ENCODE measurements around the gene LIMD2.

The LIMD2 gene

DNA sequence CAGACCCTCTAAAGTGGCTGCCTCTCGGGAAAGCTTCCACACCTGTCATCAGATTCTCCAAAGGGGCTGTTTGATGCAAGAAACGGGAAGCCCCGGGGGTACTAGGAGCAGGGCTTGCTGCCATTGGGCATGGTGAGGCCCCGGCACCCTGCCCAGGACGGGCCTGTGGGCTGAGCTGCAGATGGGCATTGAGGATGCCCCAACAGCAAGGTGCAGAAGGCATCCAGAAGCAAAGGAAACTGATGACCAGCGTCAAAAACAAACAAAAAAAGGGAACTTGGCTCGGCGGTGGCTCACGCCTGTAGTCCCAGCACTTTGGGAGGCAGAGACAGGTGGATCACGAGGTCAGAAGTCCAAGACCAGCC, 1.5 kb upstream of the LIMD2 start:
- no peak for DNase-seq (ENCODE audit: low spot score)

DNA sequence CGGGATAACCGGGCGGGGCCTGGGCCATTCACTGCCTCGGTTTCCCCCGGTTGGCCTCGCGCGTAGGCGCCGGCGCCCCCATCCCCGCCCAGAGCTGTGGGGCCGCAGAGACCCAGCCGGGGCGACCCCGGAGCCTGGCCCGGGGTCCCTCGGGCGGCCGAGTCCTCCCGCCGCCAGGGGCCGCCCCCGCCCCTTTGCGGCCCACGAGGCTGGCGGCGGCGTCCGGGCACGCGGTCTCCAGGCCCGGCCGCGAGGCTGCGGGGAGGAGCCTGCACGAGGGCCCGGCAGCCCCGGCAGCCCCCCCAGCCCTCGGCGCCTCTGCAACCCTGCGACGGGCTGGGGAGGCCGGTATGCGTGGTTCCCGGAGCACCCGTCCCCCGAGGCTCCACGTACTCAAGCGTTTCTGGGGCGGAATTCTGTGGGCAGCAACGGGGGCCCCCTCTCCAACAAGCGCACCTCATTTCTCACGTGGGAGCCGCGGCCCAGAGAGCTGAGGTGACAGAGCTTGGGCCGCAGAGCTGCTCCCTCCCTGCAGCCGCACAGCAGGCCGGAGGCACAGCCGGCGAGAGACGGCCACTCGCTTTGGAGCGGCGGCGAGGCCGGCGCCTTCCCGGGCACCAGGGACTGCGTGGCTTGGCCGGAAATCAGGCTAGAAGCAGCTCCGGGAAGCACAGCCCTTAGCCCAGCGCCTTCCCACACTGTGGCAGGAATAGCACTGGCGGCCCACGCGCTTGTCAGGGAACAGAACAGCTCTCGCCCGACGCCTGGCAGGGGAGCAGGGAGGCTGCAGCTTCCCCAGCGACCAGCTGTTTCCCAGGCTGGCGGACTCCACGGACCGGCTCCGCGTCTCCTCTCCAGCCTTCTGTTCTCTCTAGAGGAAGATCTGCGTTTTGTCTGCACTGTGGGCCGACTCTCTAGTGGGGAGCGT, 867 bp upstream of the LIMD2 start:
- DNase-seq (ENCODE audit: low spot score) = peak; percentile 83

DNA sequence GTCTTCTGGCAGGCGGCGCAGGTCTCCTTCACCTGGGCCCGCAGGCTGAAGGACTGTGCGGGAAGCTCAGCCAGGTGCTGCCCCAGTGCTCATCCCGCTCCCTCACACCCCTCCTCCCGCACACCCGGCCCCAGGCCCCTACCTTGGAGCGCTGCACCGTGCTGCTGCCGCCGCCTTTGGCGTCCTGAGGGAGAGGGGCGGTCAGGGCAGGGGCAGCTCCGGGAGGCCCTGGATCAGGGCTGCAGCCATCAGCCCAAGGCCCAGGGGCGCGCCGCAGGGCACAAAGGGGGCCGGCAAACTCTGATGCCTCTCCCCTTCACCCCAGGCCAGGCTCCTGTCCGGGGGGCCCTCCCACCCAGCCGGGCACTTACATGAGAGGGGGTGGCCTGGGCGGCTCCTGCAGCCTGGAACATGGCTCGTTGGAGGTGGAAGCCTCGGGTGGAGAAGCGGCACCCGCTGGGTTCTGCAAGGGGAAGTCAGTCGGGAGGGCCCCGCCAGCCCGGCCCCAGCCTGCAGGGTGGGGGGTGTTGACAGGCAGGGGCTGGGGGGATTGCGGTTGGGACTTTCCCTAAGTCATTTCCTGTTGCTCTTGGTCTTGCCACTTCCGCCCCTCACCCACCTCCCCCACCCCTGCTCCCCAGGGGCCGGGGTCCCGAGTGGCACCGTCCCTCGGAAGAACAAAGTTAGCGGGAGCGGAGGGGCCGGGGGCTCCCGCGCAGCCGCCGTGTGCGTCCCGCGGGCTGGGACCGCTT, 863 bp downstream of the LIMD2 start:
- no peak for DNase-seq (ENCODE audit: low spot score)

DNA sequence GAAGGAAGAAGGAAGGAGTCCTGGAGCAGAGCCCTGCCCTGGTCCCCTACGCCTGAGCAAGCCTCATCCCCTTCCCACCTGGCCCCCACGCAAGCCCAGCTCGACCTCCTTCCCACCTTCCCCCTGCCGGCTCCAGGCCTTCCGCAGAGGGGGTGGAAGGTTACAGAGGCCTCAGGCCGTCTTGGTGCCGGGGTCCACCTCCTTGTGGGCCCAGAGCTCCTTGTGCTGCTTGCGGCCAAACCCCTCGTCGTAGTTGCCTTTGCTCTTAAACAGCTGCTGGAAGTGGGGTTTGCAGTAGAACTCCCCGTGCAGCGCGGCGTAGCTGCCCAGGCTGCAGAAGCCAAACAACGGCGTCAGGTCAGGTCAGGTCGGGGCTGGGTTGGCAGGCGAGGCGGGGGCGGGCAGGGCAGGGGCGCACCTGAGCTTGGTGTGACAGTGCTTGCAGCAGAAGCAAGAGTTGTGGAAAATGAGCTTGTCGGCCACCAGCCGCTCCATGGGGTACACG, 1.5 kb downstream of the LIMD2 start:
- no peak for DNase-seq (ENCODE audit: low spot score)

- peak; percentile 59 for DNase-seq (ENCODE audit: low spot score)
Observed at GRCh38 chr17:63697341-63698286, 2.3 kb downstream of the LIMD2 start.

DNA sequence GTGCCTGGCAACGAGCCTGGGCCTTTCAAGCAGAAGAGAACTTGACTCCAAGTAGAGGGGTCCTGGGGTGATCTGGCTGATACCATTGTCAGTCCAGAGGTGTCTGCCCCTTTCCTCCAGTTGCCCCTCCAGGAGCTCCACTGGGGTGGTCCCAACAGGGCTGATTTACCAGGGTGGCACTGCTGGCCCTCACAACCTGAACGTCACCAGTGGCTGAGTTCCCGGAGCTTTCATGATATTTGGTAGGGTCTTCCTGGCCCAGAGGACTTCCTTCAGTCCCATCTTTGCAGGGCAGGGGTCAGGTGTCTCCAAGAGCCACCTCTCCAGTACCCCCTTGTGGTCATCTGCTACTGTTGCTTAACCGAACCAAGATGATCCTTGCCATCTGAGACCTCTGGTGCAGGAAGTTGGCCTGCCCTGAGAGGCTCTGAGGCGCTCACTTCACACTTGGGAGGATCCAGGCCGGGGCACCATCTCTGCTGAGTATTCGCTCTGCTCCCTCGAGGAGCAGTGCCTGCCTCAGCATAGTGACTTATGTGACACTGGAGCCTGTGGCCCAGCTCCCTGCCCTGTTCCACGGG, 3.5 kb downstream of the LIMD2 start:
- DNase-seq (ENCODE audit: low spot score) = no peak

DNA sequence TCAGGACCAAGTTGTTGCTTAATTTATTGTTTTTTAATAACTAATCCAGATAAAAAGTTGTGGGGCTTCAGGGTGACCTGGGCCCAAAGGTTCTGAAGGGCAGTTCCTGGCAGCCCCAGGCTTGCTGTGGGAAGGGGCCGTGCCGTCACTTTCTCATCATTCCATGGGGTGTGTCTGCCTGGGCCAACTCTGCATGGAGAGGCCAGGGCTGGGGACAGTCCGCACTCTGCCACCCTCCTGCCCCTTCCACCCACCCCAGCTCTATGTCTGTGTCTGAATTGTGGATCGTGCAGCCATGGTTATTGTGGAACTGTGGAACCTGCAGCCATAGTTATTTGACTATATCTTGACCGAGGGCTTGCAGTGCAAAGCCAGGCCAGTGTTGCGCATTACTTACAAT, 4.0 kb downstream of the LIMD2 start:
- no peak for DNase-seq (ENCODE audit: low spot score)

DNA sequence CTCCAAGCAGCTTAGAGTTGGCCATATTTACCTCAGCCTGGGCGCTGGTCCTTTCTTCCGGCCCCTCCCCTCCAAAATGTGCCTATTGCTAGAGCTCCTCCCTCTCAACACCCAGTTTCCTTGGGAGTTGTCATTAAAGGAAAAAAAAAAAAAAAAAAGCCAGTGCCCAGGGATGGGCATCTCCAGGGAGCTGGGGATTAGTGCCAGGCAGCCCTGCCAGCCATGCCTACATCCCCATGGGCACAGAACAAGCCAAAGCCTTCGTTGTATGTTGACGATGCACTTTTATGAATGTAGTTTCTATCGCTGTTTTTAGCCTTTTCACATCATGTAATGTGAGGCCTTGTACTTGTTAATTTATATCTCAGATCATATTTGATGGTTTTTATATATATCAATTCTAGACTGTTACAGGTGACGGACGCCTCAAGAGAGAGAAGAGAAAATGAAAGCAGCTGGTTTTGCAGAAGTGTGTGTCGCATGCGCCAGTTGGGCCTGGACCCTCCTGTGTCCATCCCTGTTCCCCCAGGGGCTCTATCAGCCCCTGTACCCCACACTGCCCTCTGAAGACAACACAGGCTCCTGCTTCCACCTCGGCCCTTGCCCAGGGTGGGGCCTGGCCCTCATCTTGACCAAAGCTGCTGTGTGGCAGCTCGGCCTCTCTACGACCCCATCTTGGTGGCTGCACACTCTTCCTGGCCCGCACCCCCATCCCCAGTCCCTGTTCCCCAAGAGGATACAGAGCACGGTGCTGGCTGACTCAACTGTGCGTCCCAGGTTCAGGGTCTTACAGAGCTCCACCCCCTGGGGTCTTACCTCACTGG, 4.8 kb downstream of the LIMD2 start:
- DNase-seq (ENCODE audit: low spot score) = no peak

DNA sequence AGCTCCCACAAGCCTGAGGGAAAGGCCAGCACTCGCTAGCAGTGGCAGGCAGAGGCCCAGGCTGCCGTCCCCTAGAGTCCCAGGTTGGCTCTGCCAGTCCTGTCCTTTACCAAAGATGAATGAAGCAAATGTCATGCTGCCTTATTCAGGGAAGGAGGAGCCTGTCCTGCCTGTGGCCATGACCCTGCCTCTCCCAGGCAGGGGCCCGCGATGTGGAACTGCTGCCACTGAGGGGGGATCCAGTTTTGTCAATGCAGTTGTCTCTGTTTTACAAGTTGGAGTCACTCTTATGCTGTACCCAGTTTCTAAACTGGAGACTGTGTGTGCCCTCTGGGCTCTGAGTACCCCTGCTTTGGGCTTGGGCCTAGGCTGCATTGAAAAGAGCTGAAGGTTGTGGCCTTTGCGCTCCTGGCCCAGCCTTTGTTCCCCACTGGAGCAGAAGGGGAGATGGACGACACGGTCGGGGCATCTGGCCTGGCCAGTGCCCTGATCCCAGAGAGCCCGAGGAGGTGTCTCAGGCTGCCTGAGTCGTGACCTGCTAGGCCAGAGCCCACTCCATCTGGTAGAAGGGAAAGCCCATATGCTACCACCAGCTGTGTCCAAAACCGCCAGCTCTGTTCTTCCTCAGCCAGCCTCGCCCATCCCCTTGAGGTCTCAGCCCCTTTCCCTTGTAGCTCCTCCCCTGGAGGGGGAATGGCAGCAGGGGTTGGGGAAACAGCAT, 5.5 kb downstream of the LIMD2 start:
- no peak for DNase-seq (ENCODE audit: low spot score)

DNA sequence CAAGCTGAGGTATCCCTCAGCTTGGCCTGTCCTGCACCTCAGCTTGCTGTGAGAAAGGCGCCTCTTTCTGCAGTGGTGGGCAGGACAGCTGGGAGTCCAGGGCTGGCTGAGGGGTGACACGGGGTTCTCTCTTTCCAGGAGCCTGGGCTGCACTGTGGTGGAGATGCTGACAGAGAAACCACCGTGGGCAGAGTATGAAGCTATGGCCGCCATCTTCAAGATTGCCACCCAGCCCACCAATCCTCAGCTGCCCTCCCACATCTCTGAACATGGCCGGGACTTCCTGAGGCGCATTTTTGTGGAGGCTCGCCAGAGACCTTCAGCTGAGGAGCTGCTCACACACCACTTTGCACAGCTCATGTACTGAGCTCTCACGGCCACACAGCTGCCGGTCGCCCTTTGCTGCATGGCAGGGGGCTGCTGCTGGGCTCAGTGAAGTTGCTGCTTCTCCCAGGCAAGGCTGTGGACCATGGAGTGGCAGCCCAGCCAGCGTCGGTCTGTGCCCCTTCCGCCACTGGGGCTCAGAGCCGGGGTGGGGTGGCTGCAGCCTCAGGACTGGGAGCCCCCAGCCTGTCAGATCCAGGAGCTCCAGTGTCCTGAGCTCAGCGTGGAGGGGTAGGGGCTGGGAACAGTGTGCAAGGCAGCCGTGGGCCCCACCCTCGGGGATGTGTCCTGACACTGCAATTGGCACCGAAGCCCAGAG, 6.4 kb downstream of the LIMD2 start:
- DNase-seq (ENCODE audit: low spot score) = no peak

GRCh38 chr17:63692195-63692816, 7.6 kb downstream of the LIMD2 start:
- DNase-seq (ENCODE audit: low spot score) = no peak

DNA sequence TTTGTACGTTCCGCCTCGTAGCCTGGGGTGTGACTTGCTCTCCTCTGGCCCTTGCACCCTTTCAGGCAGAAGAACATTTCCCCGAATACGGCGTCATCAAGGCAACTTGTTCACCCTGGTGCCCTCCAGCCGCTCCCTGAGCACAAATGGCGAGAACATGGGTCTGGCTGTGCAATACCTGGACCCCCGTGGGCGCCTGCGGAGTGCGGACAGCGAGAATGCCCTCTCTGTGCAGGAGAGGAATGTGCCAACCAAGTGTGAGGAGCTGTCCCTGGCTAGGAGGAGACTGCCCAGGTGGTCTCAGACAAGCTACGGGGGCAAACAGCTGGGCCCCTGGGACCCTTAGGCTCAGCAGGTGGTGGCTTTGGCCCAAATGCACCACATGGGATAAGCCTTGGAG, 10.4 kb downstream of the LIMD2 start:
- no peak for DNase-seq (ENCODE audit: low spot score)

- DNase-seq (ENCODE audit: low spot score) = no peak
Observed at GRCh38 chr17:63688396-63689020, 11.4 kb downstream of the LIMD2 start.

- DNase-seq (ENCODE audit: low spot score) = no peak
Observed at GRCh38 chr17:63686138-63686685, 13.7 kb downstream of the LIMD2 start.

DNA sequence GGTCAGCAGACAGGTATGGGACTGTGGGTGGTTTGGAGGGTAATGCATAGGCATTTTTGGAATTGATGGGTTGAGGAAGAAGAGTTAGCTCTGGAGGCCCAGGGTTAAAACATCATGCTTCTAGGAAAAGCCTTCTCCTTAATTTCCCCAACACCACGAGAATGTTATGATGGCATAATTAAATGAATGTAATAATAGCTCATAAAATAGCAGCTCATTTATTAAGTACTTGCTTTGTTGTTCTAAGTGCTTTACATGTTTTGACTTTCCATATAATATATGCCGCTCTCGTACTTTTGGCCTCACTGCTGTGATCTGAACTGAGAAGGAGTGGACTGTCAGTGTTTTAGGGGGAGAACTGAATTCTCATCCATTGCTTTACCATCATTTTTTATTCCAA, 14.3 kb downstream of the LIMD2 start:
- no peak for DNase-seq (ENCODE audit: low spot score)

DNA sequence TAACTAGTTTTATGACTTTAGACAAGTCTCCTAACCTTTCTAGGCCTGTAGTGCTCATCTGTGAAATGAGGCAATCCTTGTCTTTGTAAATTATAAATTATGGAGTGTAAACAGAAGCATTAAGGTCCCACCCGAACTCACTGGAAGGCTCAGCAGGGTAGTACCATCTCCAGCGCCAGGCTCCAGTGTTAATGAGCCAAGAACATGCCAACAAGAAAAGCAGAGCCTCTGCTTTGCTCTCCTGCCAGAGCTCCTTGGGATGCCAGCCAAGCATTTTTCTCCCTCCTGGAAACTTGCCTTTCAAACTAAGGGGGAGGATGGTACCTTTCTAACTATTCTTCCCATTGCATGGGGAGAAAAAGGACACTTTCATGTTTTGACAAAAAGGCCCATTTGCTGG, 14.9 kb downstream of the LIMD2 start:
- DNase-seq (ENCODE audit: low spot score) = peak; percentile 54

DNA sequence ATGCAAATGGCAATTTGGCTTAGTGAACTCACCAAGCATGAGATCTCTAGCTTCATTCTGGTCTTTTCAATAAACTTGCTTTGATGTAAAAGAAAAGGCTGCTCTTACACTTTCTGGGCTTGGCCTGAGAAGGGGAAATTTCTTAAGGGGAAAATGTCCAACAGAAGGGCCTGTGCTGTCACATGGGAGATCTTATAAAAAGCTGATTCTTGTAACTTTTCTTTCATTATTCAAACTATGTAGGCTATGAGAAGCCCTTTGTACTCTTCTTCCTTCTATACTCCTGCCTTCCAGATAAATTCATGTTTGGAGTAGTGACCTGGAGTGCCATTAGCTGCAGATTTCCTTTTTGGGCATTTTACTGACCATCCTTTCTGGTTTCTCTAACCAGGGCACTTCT, 16.9 kb downstream of the LIMD2 start:
- no peak for DNase-seq (ENCODE audit: low spot score)

- DNase-seq (ENCODE audit: low spot score) = no peak
Observed at GRCh38 chr17:63682441-63682840, 17.5 kb downstream of the LIMD2 start.

All from Ammon's horn (tissue), 1 donor.